Loucy (cell line): ENCODE results near the gene PHF8.

Experiments used
- H2AFZ ChIP-seq: fragments of 200-600 bp; sonication (generic); 2 replicates; pipeline ENCODE4 v1.6.0; 2016; ENCODE audit warnings: antibody characterized with exemption, mild to moderate bottlenecking, low read length, moderate library complexity
- H3F3A ChIP-seq: fragments of 200-600 bp; 2 replicates; pipeline ENCODE4 v1.6.0; 2016; ENCODE audit warnings: antibody characterized with exemption, low read depth, mild to moderate bottlenecking
- H3K27me3 ChIP-seq: fragments of 200-600 bp; sonication (generic); 2 replicates; pipeline ENCODE4 v1.6.1; 2014; ENCODE audit warnings: low read length, mild to moderate bottlenecking; ENCODE audit not compliant: insufficient read depth, poor library complexity, severe bottlenecking
- H3K36me3 ChIP-seq: fragments of 200-600 bp; sonication (generic); 2 replicates; pipeline ENCODE4 v1.6.1; 2016; ENCODE audit warnings: low read length; ENCODE audit not compliant: insufficient read depth
- H3K4me1 ChIP-seq: fragments of 200-600 bp; sonication (generic); 2 replicates; pipeline ENCODE4 v1.5.1; 2014; ENCODE audit warnings: low read length, mild to moderate bottlenecking; ENCODE audit not compliant: insufficient read depth, poor library complexity, severe bottlenecking
- H3K4me2 ChIP-seq: fragments of 200-600 bp; sonication (generic); 2 replicates; pipeline ENCODE4 v1.6.0; 2014; ENCODE audit warnings: antibody characterized with exemption, low read length, low read depth, mild to moderate bottlenecking; ENCODE audit not compliant: poor library complexity, severe bottlenecking
- H3K4me3 ChIP-seq: fragments of 200-600 bp; sonication (generic); 2 replicates; pipeline ENCODE4 v1.5.1; 2014; ENCODE audit warnings: low read length, mild to moderate bottlenecking, mixed read lengths; ENCODE audit not compliant: poor library complexity, severe bottlenecking
- H3K79me2 ChIP-seq: fragments of 200-600 bp; sonication (generic); 2 replicates; pipeline ENCODE4 v1.6.1; 2014; ENCODE audit warnings: low read length; ENCODE audit not compliant: insufficient read depth
- H3K9ac ChIP-seq: fragments of 200-600 bp; sonication (generic); 2 replicates; pipeline ENCODE4 v1.6.0; 2014; ENCODE audit warnings: mild to moderate bottlenecking, low read depth, low read length, moderate library complexity; ENCODE audit not compliant: poor library complexity, severe bottlenecking
- H3K9me2 ChIP-seq: fragments of 200-600 bp; sonication (generic); replicated peaks from 2 replicates; pipeline ENCODE4 v1.6.1; 2016; ENCODE audit warnings: low read depth, low read length, mixed read lengths
- H3K9me3 ChIP-seq: fragments of 200-600 bp; sonication (generic); 2 replicates; pipeline ENCODE4 v1.6.1; 2014; ENCODE audit warnings: mild to moderate bottlenecking, antibody characterized with exemption, low read length, low read depth; ENCODE audit not compliant: insufficient read depth
- H4K20me1 ChIP-seq: fragments of 200-600 bp; sonication (generic); 2 replicates; pipeline ENCODE4 v1.6.0; 2014; ENCODE audit warnings: antibody characterized with exemption, low read length, mild to moderate bottlenecking; ENCODE audit not compliant: insufficient read depth, poor library complexity, severe bottlenecking
- EZH2phosphoT487 ChIP-seq: fragments of 200-600 bp; IDR thresholded peaks from 2 replicates; pipeline ENCODE4 v1.6.1; 2018; ENCODE audit warnings: antibody characterized with exemption, mild to moderate bottlenecking, moderate library complexity, borderline replicate concordance
- TF ChIP-seq, protein P1 (sequence below): fragments of 200-600 bp; sonication (generic); conservative IDR thresholded peaks from 2 replicates; pipeline ENCODE4 v1.5.1; 2014; ENCODE audit warnings: mild to moderate bottlenecking, antibody characterized with exemption, low read length

Gene PHF8

DNA sequence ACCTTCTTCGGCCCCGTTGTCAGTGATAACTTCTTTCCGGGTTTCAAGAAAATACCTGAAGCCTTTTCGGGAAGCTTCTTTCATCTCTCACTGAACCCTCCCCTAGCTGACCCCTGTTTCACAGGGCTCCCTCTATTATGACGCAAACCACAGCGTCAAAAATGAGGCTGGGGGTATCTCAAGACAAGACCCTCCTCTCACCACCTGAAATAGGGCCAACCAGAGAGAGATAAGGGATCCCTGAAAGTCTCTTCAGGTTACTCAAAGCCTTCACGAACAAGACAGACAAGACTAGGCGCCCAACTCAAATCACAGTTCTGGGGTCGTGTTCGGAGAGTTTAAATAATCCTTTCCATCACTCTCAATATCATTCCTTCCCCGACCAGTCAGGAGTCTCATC is 1.2 kb downstream of the PHF8 start:
- no peaks in the 10 kb centered on the region for H3K9me2 ChIP-seq
- H3K4me2 ChIP-seq: peak overlapping the region; percentile 90
- no peaks in the 10 kb centered on the region for H3F3A ChIP-seq
- peaks cover 11% of the 10 kb centered on the region for H3K4me1 ChIP-seq
- H3K4me3 ChIP-seq: peak overlapping the region; percentile 91
- no peaks in the 10 kb centered on the region for H3K36me3 ChIP-seq
- H3K79me2 ChIP-seq: peaks cover 12% of the 10 kb centered on the region
- peak overlapping the region; percentile 88 for H3K9ac ChIP-seq
- H2AFZ ChIP-seq: 0 out of 2 replicates have a peak overlapping the region, but pooled peaks have one; percentile 32
- H3K27me3 ChIP-seq: no peaks in the 10 kb centered on the region
- H4K20me1 ChIP-seq: no peaks in the 10 kb centered on the region
- no peaks in the 10 kb centered on the region for H3K9me3 ChIP-seq
- no peak for TF ChIP-seq EZH2phosphoT487
- TF ChIP-seq, protein P1, sequence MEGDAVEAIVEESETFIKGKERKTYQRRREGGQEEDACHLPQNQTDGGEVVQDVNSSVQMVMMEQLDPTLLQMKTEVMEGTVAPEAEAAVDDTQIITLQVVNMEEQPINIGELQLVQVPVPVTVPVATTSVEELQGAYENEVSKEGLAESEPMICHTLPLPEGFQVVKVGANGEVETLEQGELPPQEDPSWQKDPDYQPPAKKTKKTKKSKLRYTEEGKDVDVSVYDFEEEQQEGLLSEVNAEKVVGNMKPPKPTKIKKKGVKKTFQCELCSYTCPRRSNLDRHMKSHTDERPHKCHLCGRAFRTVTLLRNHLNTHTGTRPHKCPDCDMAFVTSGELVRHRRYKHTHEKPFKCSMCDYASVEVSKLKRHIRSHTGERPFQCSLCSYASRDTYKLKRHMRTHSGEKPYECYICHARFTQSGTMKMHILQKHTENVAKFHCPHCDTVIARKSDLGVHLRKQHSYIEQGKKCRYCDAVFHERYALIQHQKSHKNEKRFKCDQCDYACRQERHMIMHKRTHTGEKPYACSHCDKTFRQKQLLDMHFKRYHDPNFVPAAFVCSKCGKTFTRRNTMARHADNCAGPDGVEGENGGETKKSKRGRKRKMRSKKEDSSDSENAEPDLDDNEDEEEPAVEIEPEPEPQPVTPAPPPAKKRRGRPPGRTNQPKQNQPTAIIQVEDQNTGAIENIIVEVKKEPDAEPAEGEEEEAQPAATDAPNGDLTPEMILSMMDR: no peak

DNA sequence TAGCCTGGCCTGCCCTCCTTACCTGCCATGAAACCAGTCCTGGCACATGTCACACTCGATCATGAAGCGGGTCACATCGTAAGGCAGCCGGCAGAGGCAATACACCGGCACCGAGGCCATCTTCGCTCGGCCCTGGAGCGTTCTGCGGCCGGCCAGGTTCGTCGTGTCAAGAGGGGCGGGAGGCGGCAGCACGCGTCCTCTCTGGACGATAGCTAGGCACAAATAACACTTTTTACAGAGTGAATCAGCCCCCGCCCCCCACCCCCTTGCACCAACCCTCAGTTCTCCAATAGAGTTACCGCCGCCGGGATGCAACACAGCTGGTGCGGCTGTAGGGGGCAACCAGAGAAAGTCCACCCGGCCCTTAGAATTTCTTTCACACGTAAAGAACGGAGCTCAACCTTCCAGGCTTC is 1.7 kb downstream of the PHF8 start:
- H3K9me2 ChIP-seq: no peaks in the 10 kb centered on the region
- H3K4me2 ChIP-seq: peak overlapping the region; percentile 90
- no peak for TF ChIP-seq EZH2phosphoT487
- TF ChIP-seq, protein P1: peak; percentile 34; the same call in 1 of the 2 replicates
- no peaks in the 10 kb centered on the region for H3K9me3 ChIP-seq
- no peak overlapping the region for H2AFZ ChIP-seq
- H4K20me1 ChIP-seq: no peaks in the 10 kb centered on the region
- H3K36me3 ChIP-seq: no peaks in the 10 kb centered on the region
- H3K4me1 ChIP-seq: peaks cover 11% of the 10 kb centered on the region
- no peaks in the 10 kb centered on the region for H3F3A ChIP-seq
- peak overlapping the region; percentile 91 for H3K4me3 ChIP-seq
- H3K27me3 ChIP-seq: no peaks in the 10 kb centered on the region
- H3K9ac ChIP-seq: peak overlapping the region; percentile 88
- H3K79me2 ChIP-seq: peaks cover 12% of the 10 kb centered on the region

DNA sequence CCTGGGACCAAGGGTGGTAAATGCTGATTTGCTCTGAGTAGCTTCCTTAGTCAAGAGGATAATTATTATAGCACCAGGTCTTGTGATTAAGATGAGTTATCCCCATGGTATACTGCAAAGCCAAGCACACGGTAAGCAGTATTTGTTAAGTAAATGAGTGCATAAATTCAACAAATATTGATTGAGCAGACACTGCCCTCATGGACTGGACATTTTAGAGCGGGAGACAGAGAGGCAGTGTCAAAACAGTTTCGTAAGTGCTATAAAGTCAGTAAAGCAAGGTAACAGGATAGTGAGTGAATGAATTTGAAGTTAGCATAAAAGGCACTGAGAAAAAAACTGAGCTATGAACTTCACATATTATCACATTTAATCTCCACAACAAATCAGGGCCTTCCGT is 13.9 kb downstream of the PHF8 start:
- Histone ChIP-seq H3K9ac (no peak overlapping the region), H2AFZ (no peak overlapping the region), H3K4me2 (no peak overlapping the region), H3K9me2 (no peaks in the 10 kb centered on the region), H3K4me3 (no peak overlapping the region), H3F3A (no peaks in the 10 kb centered on the region), H3K27me3 (no peaks in the 10 kb centered on the region), H3K36me3 (peaks cover 37% of the 10 kb centered on the region; the same call in 1 of the 2 replicates), H3K79me2 (no peaks in the 10 kb centered on the region), H4K20me1 (no peaks in the 10 kb centered on the region), H3K9me3 (no peaks in the 10 kb centered on the region), H3K4me1 (no peaks in the 10 kb centered on the region)
- TF ChIP-seq EZH2phosphoT487: no peak
- TF ChIP-seq, protein P1: no peak
